Endothelial cell of umbilical vein (primary cell): ENCODE data around the gene RBM3. TPM values are rescaled to one million over a fixed set of nuclear protein-coding genes. Genes with fewer than 3 reads are reported as not detected.

Experiments used
- BruUV-seq: library from RNA; stranded (reverse); fragments of 400-500 nt; replicated peaks from 2 replicates; lab custom pipeline; 2021; lab: Mats Ljungman, UMichigan
- CTCF ChIA-PET: fragments of 300-600, 350-600 bp; sonication (Branson Sonifier 250); formaldehyde crosslinking; loops from one replicate; lab custom pipeline; 2021; ENCODE audit warnings: antibody characterized with exemption, inconsistent platforms; lab: Charles Lee
- POLR2A ChIA-PET: fragments of 300-600, 350-600 bp; sonication (Branson Sonifier 250); formaldehyde crosslinking; loops from one replicate; lab custom pipeline; 2021; ENCODE audit warnings: antibody characterized with exemption, inconsistent platforms; lab: Charles Lee
- DNase-seq: peaks from one replicate; pipeline ENCODE4 v3.0.0-alpha.2; 2011; ENCODE audit warnings: low read depth, low spot score
- FAIRE-seq: peaks from 2 replicates; lab custom pipeline; 2011; peaks lifted over from hg19 to GRCh38; lab: Jason Lieb, UNC
- H2AFZ ChIP-seq: 2 replicates; pipeline ENCODE4 v1.6.0; 2012; ENCODE audit warnings: low read depth, low read length, control low read depth, inconsistent platforms
- H3K27ac ChIP-seq: 2 replicates; pipeline ENCODE4 v1.5.1; 2011; ENCODE audit warnings: low read depth, mild to moderate bottlenecking, control low read depth, low read length, moderate library complexity; ENCODE audit not compliant: insufficient read depth
- H3K27me3 ChIP-seq, 2 experiments: 2 replicates each; pipeline versions ENCODE4 v1.6.0 to v1.6.1; 2011; ENCODE audit warnings: low read length in 2 of 2, mixed read lengths in 1 of 2; ENCODE audit not compliant: control insufficient read depth in 2 of 2, insufficient read depth in 2 of 2
- H3K36me3 ChIP-seq, 2 experiments: 2 replicates in 1 of 2; 3 replicates in 1 of 2; pipeline ENCODE4 v1.5.1; 2011; ENCODE audit warnings: low read length in 2 of 2, mild to moderate bottlenecking in 1 of 2, moderate library complexity in 1 of 2; ENCODE audit not compliant: control insufficient read depth in 2 of 2, insufficient read depth in 2 of 2; ENCODE audit errors: extremely low read depth in 1 of 2
- H3K4me1 ChIP-seq: 3 replicates; pipeline ENCODE4 v1.5.1; 2011; ENCODE audit warnings: mild to moderate bottlenecking, low read length; ENCODE audit not compliant: control insufficient read depth, insufficient read depth; ENCODE audit errors: extremely low read depth
- H3K4me2 ChIP-seq: 2 replicates; pipeline ENCODE4 v1.6.1; 2011; ENCODE audit warnings: low read length, control low read depth, mixed read lengths; ENCODE audit not compliant: insufficient read depth
- H3K4me3 ChIP-seq, 3 experiments: fragments of 200-600 bp in 1 of 3; sonication (generic), shearing (Covaris generic) in 1 of 3; replicated peaks in 1 of 3; 2 replicates each; pipeline ENCODE4 v1.5.1; 2011 to 2016; ENCODE audit warnings: control low read depth in 3 of 3, low read length in 3 of 3, mild to moderate bottlenecking in 2 of 3, inconsistent platforms in 1 of 3, low read depth in 1 of 3, moderate library complexity in 1 of 3; ENCODE audit not compliant: insufficient read depth in 1 of 3
- H3K79me2 ChIP-seq: 2 replicates; pipeline ENCODE4 v1.6.0; 2012; ENCODE audit warnings: low read length, inconsistent platforms; ENCODE audit not compliant: control insufficient read depth, insufficient read depth
- H3K9ac ChIP-seq: replicated peaks from 2 replicates; pipeline ENCODE3; 2011; ENCODE audit warnings: low read length, control low read depth; ENCODE audit not compliant: insufficient read depth; ENCODE audit errors: extremely low read depth
- H3K9me1 ChIP-seq: replicated peaks from 3 replicates; pipeline ENCODE4 v1.6.0; 2011; ENCODE audit warnings: mild to moderate bottlenecking, low read length; ENCODE audit not compliant: control insufficient read depth, insufficient read depth; ENCODE audit errors: extremely low read depth
- H3K9me3 ChIP-seq: replicated peaks from 2 replicates; pipeline ENCODE4 v1.5.1; 2012; ENCODE audit warnings: low read length, inconsistent platforms; ENCODE audit not compliant: control insufficient read depth, insufficient read depth
- H4K20me1 ChIP-seq: replicated peaks from 2 replicates; pipeline ENCODE3; 2011; ENCODE audit warnings: mild to moderate bottlenecking, low read length; ENCODE audit not compliant: control insufficient read depth, insufficient read depth; ENCODE audit errors: extremely low read depth
- CTCF ChIP-seq, 2 donors: IDR thresholded peaks; 1 replicate in 1 of 2; 2 replicates in 1 of 2; pipeline ENCODE4 v1.5.1; 2011; ENCODE audit warnings: low read length in 2 of 2, mild to moderate bottlenecking in 2 of 2, moderate library complexity in 2 of 2, control low read depth in 1 of 2, inconsistent platforms in 1 of 2, low read depth in 1 of 2; ENCODE audit not compliant: insufficient read depth in 1 of 2; ENCODE audit errors: extremely low read depth in 1 of 2
- EZH2 ChIP-seq: IDR thresholded peaks from 2 replicates; pipeline ENCODE4 v1.6.1; 2012; ENCODE audit warnings: borderline replicate concordance, low read depth, mild to moderate bottlenecking, moderate library complexity, low read length, inconsistent platforms; ENCODE audit not compliant: severe bottlenecking
- GATA2 ChIP-seq: IDR thresholded peaks from 2 replicates; pipeline ENCODE4 v1.7.0; 2011; ENCODE audit warnings: low read depth, mild to moderate bottlenecking, moderate library complexity, mixed read lengths, low read length; ENCODE audit not compliant: insufficient read length, insufficient read depth
- JUN ChIP-seq: IDR thresholded peaks from 2 replicates; pipeline ENCODE4 v1.6.1; 2011; ENCODE audit warnings: borderline replicate concordance, low read depth; ENCODE audit not compliant: insufficient read length, insufficient read depth
- POLR2A ChIP-seq: IDR thresholded peaks from 2 replicates; pipeline ENCODE4 v1.6.1; 2012; ENCODE audit warnings: low read depth, mild to moderate bottlenecking, control low read depth, low read length
- POLR2AphosphoS5 ChIP-seq: IDR thresholded peaks from 2 replicates; pipeline ENCODE4 v1.6.1; 2012; ENCODE audit warnings: low read depth, mild to moderate bottlenecking, control low read depth, low read length, moderate library complexity; ENCODE audit not compliant: insufficient read depth
- dilution Hi-C: fragments of 300-500 bp; cut with MboI; formaldehyde crosslinking; loops from one replicate; pipeline ENCODE4 v1.15.0; 2019; ENCODE audit warnings: low sequenced_read_pairs; ENCODE audit not compliant: extremely low pct_ligation_motif_present
- intact Hi-C: fragments of 100-400 bp; cut with micrococcal nuclease; formaldehyde crosslinking; loops from one replicate; pipeline ENCODE4 v1.10.0; 2022
- polyA plus RNA-seq, 4 experiments: library from polyadenylated mRNA; depleted of rRNA in 3 of 4; stranded (reverse) in 3 of 4; unstranded in 1 of 4; fragments of >200 nt; gene quantifications; 2 replicates each; pipeline versions ENCODE4 v1.2.1 to v1.2.3, GENCODE V29; 2011 to 2012; ENCODE audit warnings: missing spikeins in 1 of 4
- total RNA-seq: library from RNA; stranded (reverse); gene quantifications from 2 replicates; pipeline ENCODE4 v1.2.3, GENCODE V29; 2021
- TF ChIP-seq, protein P1 (sequence below): IDR thresholded peaks from 2 replicates; pipeline ENCODE4 v1.6.1; 2011; ENCODE audit not compliant: insufficient read depth, insufficient read length

The RBM3 gene
- total and polyA plus RNA-seq, 2 donors (not counting 3 experiments of a cell fraction or from before 2014, with no cell fraction given), result 313 to 477 TPM

GRCh38 chrX:48611703-48612102, 37.4 kb downstream of the RBM3 start:
- H4K20me1 ChIP-seq, result no peaks in the 10 kb centered on the region
- no peak overlapping the region for H3K4me2 ChIP-seq
- DNase-seq, result no peak
- H3K9ac ChIP-seq, result no peak overlapping the region
- ChIA-PET POLR2A (no interaction called here), CTCF (no interaction called here)
- TF ChIP-seq JUN (no peak), POLR2A (no peak), EZH2 (no peak), GATA2 (no peak), CTCF (IDR thresholded peaks at IDR 0.05; ENCODE audit: extremely low read depth in 1 of 2, insufficient read depth in 1 of 2, low read depth in 1 of 2, low read length in 2 of 2) (no peak), POLR2AphosphoS5 (no peak)
- TF ChIP-seq, protein P1, sequence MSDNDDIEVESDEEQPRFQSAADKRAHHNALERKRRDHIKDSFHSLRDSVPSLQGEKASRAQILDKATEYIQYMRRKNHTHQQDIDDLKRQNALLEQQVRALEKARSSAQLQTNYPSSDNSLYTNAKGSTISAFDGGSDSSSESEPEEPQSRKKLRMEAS, result no peak
- intact Hi-C loops (no loop called here), dilution Hi-C loops (no loop called here)
- H3K4me3 ChIP-seq, result no peak overlapping the region
- no peak for FAIRE-seq
- no peaks in the 10 kb centered on the region for H3K36me3 ChIP-seq
- H3K9me3 ChIP-seq, result no peaks in the 10 kb centered on the region
- H3K4me1 ChIP-seq, result no peaks in the 10 kb centered on the region
- no peaks in the 10 kb centered on the region for H3K27me3 ChIP-seq
- H3K79me2 ChIP-seq, result no peaks in the 10 kb centered on the region
- no TSS peak for BruUV-seq
- H2AFZ ChIP-seq, result no peak overlapping the region
- no peak overlapping the region for H3K27ac ChIP-seq
- H3K9me1 ChIP-seq, result no peaks in the 10 kb centered on the region
